Peyer's patch (tissue), 4 donors: ENCODE measurements around the gene CSNK1A1.

Experiments
- POLR2A ChIP-seq, 2 donors: fragments of 450-650 bp; IDR thresholded peaks; one replicate each; pipeline ENCODE4 v1.5.1; 2017; ENCODE audit warnings: antibody characterized with exemption in 2 of 2, mild to moderate bottlenecking in 2 of 2, moderate library complexity in 2 of 2
- TF ChIP-seq, protein P1 (sequence below), 6 experiments: fragments of 450-650 bp in 4 of 6; fragments of 200-600 bp in 2 of 6; sonication (generic) in 1 of 6; IDR thresholded peaks; one replicate each; pipeline ENCODE4 v1.5.1; 2017 to 2019; ENCODE audit warnings: antibody characterized with exemption in 6 of 6, mild to moderate bottlenecking in 3 of 6, moderate library complexity in 1 of 6

DNA sequence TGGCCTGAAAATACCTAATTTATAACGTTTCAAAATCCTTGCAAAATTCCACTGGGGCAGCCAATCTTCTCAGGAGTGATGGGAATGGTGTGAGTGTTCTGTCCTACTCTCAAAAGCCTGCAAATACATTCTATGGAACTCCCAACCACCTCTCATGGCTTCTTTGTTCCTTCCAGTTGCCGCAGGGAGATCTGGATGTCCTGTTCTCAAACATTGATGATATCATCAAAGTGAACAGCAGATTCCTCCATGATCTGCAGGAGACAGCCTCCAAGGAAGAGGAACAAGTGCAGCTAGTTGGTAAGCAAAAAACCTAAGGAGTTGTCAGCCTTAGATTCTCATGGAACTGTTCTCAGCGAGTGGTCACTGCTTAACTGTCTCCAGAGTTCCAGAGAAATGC is 49.7 kb upstream of the CSNK1A1 start:
- no peak for TF ChIP-seq POLR2A (IDR thresholded peaks at IDR 0.05)
- TF ChIP-seq, protein P1, sequence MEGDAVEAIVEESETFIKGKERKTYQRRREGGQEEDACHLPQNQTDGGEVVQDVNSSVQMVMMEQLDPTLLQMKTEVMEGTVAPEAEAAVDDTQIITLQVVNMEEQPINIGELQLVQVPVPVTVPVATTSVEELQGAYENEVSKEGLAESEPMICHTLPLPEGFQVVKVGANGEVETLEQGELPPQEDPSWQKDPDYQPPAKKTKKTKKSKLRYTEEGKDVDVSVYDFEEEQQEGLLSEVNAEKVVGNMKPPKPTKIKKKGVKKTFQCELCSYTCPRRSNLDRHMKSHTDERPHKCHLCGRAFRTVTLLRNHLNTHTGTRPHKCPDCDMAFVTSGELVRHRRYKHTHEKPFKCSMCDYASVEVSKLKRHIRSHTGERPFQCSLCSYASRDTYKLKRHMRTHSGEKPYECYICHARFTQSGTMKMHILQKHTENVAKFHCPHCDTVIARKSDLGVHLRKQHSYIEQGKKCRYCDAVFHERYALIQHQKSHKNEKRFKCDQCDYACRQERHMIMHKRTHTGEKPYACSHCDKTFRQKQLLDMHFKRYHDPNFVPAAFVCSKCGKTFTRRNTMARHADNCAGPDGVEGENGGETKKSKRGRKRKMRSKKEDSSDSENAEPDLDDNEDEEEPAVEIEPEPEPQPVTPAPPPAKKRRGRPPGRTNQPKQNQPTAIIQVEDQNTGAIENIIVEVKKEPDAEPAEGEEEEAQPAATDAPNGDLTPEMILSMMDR (IDR thresholded peaks at IDR 0.05) = no peak
